ENCODE data around the gene RHOU. TPM values are rescaled to one million over a fixed set of nuclear protein-coding genes. Genes with fewer than 3 reads are reported as not detected.

Gene RHOU
- total and polyA plus RNA-seq, 2 of the 13 experiments (the other 11 are each of a cell fraction or from before 2014, with no cell fraction given), result 11.9 to 18.5 TPM

GRCh38 chr1:228782662-228783417 is 47.6 kb downstream of the RHOU start (continued):
- peak; percentile 89 for TF ChIP-seq FOSL1 (CRISPR knock-in tag; IDR thresholded peaks at IDR 0.05; ENCODE audit: borderline replicate concordance)
- TF ChIP-seq DMTF1 (CRISPR knock-in tag; IDR thresholded peaks at IDR 0.05), result 0 out of 2 replicates have a peak, but pooled peaks have one; percentile 56
- TF ChIP-seq HOXA5 (CRISPR knock-in tag; IDR thresholded peaks at IDR 0.05), result 0 out of 2 replicates have a peak, but pooled peaks have one; percentile 32
- TF ChIP-seq PHF5A (CRISPR knock-in tag; IDR thresholded peaks at IDR 0.05; ENCODE audit: low read depth, unreplicated experiment), result no peak
- TF ChIP-seq ZBTB43 (CRISPR knock-in tag; conservative IDR thresholded peaks at IDR 0.05), result peak; percentile 20; the same call in 1 of the 2 replicates
- TF ChIP-seq JUNB (CRISPR knock-in tag; IDR thresholded peaks at IDR 0.05; ENCODE audit: borderline replicate concordance), result 0 out of 2 replicates have a peak, but pooled peaks have one; percentile 3
- TF ChIP-seq, protein P1, sequence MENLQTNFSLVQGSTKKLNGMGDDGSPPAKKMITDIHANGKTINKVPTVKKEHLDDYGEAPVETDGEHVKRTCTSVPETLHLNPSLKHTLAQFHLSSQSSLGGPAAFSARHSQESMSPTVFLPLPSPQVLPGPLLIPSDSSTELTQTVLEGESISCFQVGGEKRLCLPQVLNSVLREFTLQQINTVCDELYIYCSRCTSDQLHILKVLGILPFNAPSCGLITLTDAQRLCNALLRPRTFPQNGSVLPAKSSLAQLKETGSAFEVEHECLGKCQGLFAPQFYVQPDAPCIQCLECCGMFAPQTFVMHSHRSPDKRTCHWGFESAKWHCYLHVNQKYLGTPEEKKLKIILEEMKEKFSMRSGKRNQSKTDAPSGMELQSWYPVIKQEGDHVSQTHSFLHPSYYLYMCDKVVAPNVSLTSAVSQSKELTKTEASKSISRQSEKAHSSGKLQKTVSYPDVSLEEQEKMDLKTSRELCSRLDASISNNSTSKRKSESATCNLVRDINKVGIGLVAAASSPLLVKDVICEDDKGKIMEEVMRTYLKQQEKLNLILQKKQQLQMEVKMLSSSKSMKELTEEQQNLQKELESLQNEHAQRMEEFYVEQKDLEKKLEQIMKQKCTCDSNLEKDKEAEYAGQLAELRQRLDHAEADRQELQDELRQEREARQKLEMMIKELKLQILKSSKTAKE (CRISPR knock-in tag; IDR thresholded peaks at IDR 0.05; ENCODE audit: borderline replicate concordance), result peak; percentile 11; the same call in 1 of the 2 replicates
- TF ChIP-seq, protein P2, sequence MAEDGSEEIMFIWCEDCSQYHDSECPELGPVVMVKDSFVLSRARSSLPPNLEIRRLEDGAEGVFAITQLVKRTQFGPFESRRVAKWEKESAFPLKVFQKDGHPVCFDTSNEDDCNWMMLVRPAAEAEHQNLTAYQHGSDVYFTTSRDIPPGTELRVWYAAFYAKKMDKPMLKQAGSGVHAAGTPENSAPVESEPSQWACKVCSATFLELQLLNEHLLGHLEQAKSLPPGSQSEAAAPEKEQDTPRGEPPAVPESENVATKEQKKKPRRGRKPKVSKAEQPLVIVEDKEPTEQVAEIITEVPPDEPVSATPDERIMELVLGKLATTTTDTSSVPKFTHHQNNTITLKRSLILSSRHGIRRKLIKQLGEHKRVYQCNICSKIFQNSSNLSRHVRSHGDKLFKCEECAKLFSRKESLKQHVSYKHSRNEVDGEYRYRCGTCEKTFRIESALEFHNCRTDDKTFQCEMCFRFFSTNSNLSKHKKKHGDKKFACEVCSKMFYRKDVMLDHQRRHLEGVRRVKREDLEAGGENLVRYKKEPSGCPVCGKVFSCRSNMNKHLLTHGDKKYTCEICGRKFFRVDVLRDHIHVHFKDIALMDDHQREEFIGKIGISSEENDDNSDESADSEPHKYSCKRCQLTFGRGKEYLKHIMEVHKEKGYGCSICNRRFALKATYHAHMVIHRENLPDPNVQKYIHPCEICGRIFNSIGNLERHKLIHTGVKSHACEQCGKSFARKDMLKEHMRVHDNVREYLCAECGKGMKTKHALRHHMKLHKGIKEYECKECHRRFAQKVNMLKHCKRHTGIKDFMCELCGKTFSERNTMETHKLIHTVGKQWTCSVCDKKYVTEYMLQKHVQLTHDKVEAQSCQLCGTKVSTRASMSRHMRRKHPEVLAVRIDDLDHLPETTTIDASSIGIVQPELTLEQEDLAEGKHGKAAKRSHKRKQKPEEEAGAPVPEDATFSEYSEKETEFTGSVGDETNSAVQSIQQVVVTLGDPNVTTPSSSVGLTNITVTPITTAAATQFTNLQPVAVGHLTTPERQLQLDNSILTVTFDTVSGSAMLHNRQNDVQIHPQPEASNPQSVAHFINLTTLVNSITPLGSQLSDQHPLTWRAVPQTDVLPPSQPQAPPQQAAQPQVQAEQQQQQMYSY (CRISPR knock-in tag; IDR thresholded peaks at IDR 0.05), result no peak
- 0 out of 2 replicates have a peak, but pooled peaks have one; percentile 56 for TF ChIP-seq AHDC1 (CRISPR knock-in tag; IDR thresholded peaks at IDR 0.05; ENCODE audit: borderline replicate concordance)
- 0 out of 2 replicates have a peak, but pooled peaks have one; percentile 17 for TF ChIP-seq NR2C2 (CRISPR knock-in tag; IDR thresholded peaks at IDR 0.05; ENCODE audit: borderline replicate concordance)

Measured in HepG2 (cell line).